ELF-1 (cell line): Measurements from ENCODE around the gene PKHD1.

Experiments used
- DNase-seq: peaks from one replicate; pipeline ENCODE4 v3.0.0-alpha.2; 2016; ENCODE audit warnings: low read depth, low spot score

The PKHD1 gene

GRCh38 chr6:52108128-52108527, 20.7 kb upstream of the PKHD1 start:
- peak; percentile 18 for DNase-seq

GRCh38 chr6:52106994-52107393, 19.6 kb upstream of the PKHD1 start:
- DNase-seq, result no peak

GRCh38 chr6:52104979-52105378, 17.6 kb upstream of the PKHD1 start:
- no peak for DNase-seq

GRCh38 chr6:52103623-52104022, 16.2 kb upstream of the PKHD1 start:
- DNase-seq, result no peak

GRCh38 chr6:52102405-52102804, 15.0 kb upstream of the PKHD1 start:
- no peak for DNase-seq

- no peak for DNase-seq
Observed at GRCh38 chr6:52098721-52099120, 11.3 kb upstream of the PKHD1 start.

- DNase-seq, result no peak
Observed at GRCh38 chr6:52089758-52090348, 2.4 kb upstream of the PKHD1 start.

GRCh38 chr6:52086741-52087140, 672 bp downstream of the PKHD1 start:
- DNase-seq, result no peak

GRCh38 chr6:52081237-52081636, 6.2 kb downstream of the PKHD1 start:
- DNase-seq, result no peak

GRCh38 chr6:52077961-52078625, 9.3 kb downstream of the PKHD1 start:
- DNase-seq, result no peak

- DNase-seq, result peak; percentile 41
Observed at GRCh38 chr6:52077180-52077884, 10.1 kb downstream of the PKHD1 start.

GRCh38 chr6:52076791-52077179, 10.6 kb downstream of the PKHD1 start:
- peak; percentile 60 for DNase-seq

GRCh38 chr6:52074716-52075115, 12.7 kb downstream of the PKHD1 start:
- DNase-seq, result no peak

- DNase-seq, result no peak
Observed at GRCh38 chr6:52074155-52074554, 13.3 kb downstream of the PKHD1 start.

- no peak for DNase-seq
Observed at GRCh38 chr6:52065621-52066020, 21.8 kb downstream of the PKHD1 start.

GRCh38 chr6:52063584-52064344, 23.6 kb downstream of the PKHD1 start:
- peak; percentile 81 for DNase-seq

- DNase-seq, result no peak
Observed at GRCh38 chr6:52061481-52061880, 25.9 kb downstream of the PKHD1 start.

GRCh38 chr6:52059821-52060220, 27.6 kb downstream of the PKHD1 start:
- no peak for DNase-seq

- DNase-seq, result no peak
Observed at GRCh38 chr6:52055451-52055850, 32.0 kb downstream of the PKHD1 start.

- no peak for DNase-seq
Observed at GRCh38 chr6:52053038-52053695, 34.2 kb downstream of the PKHD1 start.

- peak; percentile 7 for DNase-seq
Observed at GRCh38 chr6:52050051-52050405, 37.4 kb downstream of the PKHD1 start.
